T-helper 1 cell treated with Interleukin-12 subunit alpha and Interleukin-12 subunit beta and Interleukin-4 antibody, amounts not matched to agents 30 μg/mL and 1 μg/mL, for 36 hours (primary cell): ENCODE measurements around the gene ELOVL5.
A peak's percentile ranks its signal among the peaks of the same experiment; 100 is the strongest.

Experiments used
- H3K27ac Mint-ChIP-seq: one replicate; pipeline ENCODE4 v1.8.0; 2021; ENCODE audit warnings: mild to moderate bottlenecking, mixed read lengths
- H3K27me3 Mint-ChIP-seq: one replicate; pipeline ENCODE4 v1.8.0; 2021; ENCODE audit warnings: low read depth, mixed read lengths
- H3K36me3 Mint-ChIP-seq: one replicate; pipeline ENCODE4 v1.8.0; 2021; ENCODE audit warnings: low read depth, mixed read lengths
- H3K4me1 Mint-ChIP-seq: one replicate; pipeline ENCODE4 v1.8.0; 2021; ENCODE audit warnings: low read depth, mixed read lengths
- H3K4me3 Mint-ChIP-seq: one replicate; pipeline ENCODE4 v1.8.0; 2021; ENCODE audit warnings: mild to moderate bottlenecking, moderate library complexity, mixed read lengths
- H3K9me3 Mint-ChIP-seq: one replicate; pipeline ENCODE4 v1.8.0; 2021; ENCODE audit warnings: mixed read lengths

The ELOVL5 gene

GRCh38 chr6:53295176-53295575 lies 53.6 kb downstream of the ELOVL5 start:
- Mint-ChIP-seq H3K27me3 (no peaks in the 10 kb centered on the region), H3K4me3 (no peak overlapping the region), H3K4me1 (peaks cover 43% of the 10 kb centered on the region), H3K36me3 (peaks cover 16% of the 10 kb centered on the region), H3K9me3 (no peaks in the 10 kb centered on the region), H3K27ac (no peak overlapping the region)

- no peaks in the 10 kb centered on the region for H3K27me3 Mint-ChIP-seq
- H3K9me3 Mint-ChIP-seq: no peaks in the 10 kb centered on the region
- H3K27ac Mint-ChIP-seq: no peak overlapping the region
- peaks cover 19% of the 10 kb centered on the region for H3K36me3 Mint-ChIP-seq
- H3K4me3 Mint-ChIP-seq: no peak overlapping the region
- peaks cover 40% of the 10 kb centered on the region for H3K4me1 Mint-ChIP-seq
Observed at GRCh38 chr6:53294611-53295010, 54.1 kb downstream of the ELOVL5 start.

DNA sequence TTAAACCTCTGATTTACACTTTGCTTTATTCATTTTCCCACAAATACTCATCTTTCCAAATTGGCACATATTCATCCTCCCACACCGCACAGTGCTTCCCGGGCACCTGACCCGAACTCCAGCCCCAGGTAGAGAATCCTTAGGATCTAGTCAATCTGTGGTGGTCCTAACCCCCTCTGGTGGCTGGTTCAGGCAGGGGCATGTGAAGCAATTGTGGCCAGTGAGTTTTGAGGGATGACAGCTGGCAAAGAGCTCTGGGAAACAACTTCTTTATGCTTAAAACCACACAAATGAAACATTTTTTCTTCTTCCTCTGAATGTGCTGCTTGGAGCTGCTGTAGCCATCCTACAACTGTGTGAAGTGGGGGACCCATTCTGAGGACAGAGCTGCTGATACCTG lies 54.7 kb downstream of the ELOVL5 start:
- no peak overlapping the region for H3K27ac Mint-ChIP-seq
- peaks cover 19% of the 10 kb centered on the region for H3K36me3 Mint-ChIP-seq
- no peaks in the 10 kb centered on the region for H3K27me3 Mint-ChIP-seq
- no peak overlapping the region for H3K4me3 Mint-ChIP-seq
- H3K4me1 Mint-ChIP-seq: peaks cover 38% of the 10 kb centered on the region
- H3K9me3 Mint-ChIP-seq: no peaks in the 10 kb centered on the region

DNA sequence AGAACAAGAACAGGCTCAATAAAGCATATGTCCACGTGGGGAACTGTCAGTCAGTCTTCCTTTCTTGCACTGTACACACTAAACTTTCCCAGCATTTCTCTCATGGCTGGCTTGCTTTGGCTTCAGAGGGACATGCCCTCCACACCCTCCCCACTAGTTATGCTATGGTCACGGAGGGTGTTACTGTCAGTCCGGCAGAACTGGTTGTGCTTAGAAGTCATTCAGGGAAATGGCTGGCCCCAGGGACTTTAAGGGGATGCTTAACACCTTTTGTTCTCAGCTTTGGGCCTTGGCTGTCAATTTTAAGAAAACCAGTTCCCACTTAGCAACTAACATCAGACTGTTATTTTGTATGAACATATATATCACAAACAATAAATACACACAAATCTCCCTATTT lies 55.1 kb downstream of the ELOVL5 start:
- Mint-ChIP-seq H3K27me3 (no peaks in the 10 kb centered on the region), H3K4me1 (peaks cover 36% of the 10 kb centered on the region), H3K4me3 (no peak overlapping the region), H3K9me3 (no peaks in the 10 kb centered on the region), H3K27ac (peak overlapping the region; percentile 4), H3K36me3 (peaks cover 19% of the 10 kb centered on the region)

- Mint-ChIP-seq H3K27me3 (no peaks in the 10 kb centered on the region), H3K4me1 (peaks cover 24% of the 10 kb centered on the region), H3K36me3 (peaks cover 33% of the 10 kb centered on the region), H3K9me3 (no peaks in the 10 kb centered on the region), H3K27ac (peak overlapping the region; percentile 33), H3K4me3 (no peak overlapping the region)
Observed at GRCh38 chr6:53290537-53291510, 57.9 kb downstream of the ELOVL5 start.

DNA sequence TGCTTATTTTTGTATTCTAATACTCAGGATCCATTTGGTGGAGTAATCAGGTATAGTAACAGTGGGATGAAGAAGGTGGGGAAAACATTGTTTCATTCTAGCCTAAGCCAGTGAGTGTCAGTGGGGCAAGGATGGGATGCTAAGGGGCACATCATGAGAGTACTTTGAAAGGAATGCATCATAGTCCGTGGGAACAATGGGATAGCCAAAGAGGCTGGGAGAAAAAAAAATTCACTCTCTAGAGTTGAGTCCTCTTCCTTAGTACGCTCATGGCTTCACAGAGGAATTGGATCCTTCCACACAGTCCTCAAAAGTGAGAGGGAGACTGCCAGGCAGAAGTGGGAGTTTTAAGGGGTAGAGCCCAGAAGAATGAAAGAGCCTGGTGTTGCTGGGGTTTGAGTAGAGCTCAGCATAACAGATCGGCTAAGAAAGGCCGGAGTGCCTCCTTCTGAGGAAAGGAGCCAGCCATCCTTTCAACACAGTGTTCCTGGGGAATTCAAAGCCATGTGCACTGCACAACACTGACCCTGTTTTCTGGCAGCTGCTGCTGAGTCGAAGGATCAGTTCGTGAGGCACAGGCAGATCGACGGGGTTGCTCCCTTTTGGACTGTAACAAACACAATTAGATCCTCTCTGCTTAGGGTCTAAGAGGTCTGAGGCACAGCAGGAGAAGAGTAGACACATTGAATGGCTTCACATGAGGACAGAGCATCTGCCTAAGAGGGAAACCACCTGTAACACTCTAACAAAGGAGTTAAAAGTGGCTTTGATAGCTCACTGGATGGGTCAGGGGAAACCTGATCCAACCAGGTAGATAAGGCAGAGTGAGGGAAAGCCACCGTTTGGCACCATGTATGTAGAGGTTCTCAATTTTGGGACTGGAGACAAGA lies 61.2 kb downstream of the ELOVL5 start:
- H3K27ac Mint-ChIP-seq: no peak overlapping the region
- H3K4me1 Mint-ChIP-seq: peaks cover 27% of the 10 kb centered on the region
- no peak overlapping the region for H3K4me3 Mint-ChIP-seq
- H3K9me3 Mint-ChIP-seq: no peaks in the 10 kb centered on the region
- peaks cover 37% of the 10 kb centered on the region for H3K36me3 Mint-ChIP-seq
- no peaks in the 10 kb centered on the region for H3K27me3 Mint-ChIP-seq

DNA sequence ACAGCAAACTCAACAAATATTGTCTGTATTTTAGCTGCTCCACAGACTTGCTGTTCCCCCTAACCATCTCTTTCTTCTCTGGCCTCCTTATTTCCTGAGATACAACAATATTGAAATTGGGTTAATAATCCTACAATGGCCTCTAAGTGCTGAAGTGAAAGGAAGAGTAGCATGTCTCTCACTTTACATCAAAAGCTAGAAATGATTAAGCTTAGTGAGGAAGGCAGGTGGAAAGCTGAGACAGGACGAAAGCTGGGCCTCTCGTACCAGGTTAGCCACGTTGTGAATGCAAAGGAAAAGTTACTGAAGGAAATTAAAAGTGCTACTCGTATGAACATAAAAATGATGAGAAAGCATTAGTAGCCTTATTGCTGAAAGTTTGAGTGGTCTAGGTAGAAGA lies 63.8 kb downstream of the ELOVL5 start:
- Mint-ChIP-seq H3K27ac (peak overlapping the region; percentile 0), H3K4me3 (no peak overlapping the region), H3K36me3 (peaks cover 34% of the 10 kb centered on the region), H3K9me3 (no peaks in the 10 kb centered on the region), H3K27me3 (no peaks in the 10 kb centered on the region), H3K4me1 (peaks cover 25% of the 10 kb centered on the region)

GRCh38 chr6:53282741-53283140 lies 66.0 kb downstream of the ELOVL5 start:
- H3K4me1 Mint-ChIP-seq: peaks cover 23% of the 10 kb centered on the region
- no peaks in the 10 kb centered on the region for H3K27me3 Mint-ChIP-seq
- no peaks in the 10 kb centered on the region for H3K9me3 Mint-ChIP-seq
- H3K4me3 Mint-ChIP-seq: no peak overlapping the region
- H3K36me3 Mint-ChIP-seq: peaks cover 33% of the 10 kb centered on the region
- H3K27ac Mint-ChIP-seq: no peak overlapping the region

DNA sequence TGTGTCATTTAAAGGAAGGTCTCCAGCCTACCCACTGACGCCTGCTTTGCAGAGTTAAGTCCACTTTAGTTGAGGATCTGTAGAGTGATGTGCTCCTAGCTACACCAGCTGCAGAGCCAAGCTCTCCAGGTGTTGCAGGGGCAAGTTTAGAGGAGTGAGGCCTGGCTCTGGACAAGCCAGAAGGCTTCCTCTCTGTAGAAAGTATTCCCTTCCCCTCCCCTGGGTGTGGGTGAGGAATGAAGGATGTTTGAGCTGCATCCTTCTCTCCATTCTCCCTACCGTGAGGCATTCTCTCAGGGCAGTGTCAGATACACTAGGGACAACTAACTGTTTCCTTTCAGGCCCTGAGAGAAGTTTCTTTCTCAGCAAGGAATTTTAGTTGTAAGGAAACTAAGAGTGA lies 66.5 kb downstream of the ELOVL5 start:
- Mint-ChIP-seq H3K4me3 (no peak overlapping the region), H3K36me3 (peaks cover 30% of the 10 kb centered on the region), H3K27ac (peak overlapping the region; percentile 6), H3K27me3 (no peaks in the 10 kb centered on the region), H3K9me3 (no peaks in the 10 kb centered on the region), H3K4me1 (peaks cover 24% of the 10 kb centered on the region)

- H3K4me1 Mint-ChIP-seq: peaks cover 24% of the 10 kb centered on the region
- no peaks in the 10 kb centered on the region for H3K9me3 Mint-ChIP-seq
- no peaks in the 10 kb centered on the region for H3K27me3 Mint-ChIP-seq
- H3K4me3 Mint-ChIP-seq: no peak overlapping the region
- peaks cover 29% of the 10 kb centered on the region for H3K36me3 Mint-ChIP-seq
- H3K27ac Mint-ChIP-seq: no peak overlapping the region
Observed at GRCh38 chr6:53281518-53282215, 67.1 kb downstream of the ELOVL5 start.

DNA sequence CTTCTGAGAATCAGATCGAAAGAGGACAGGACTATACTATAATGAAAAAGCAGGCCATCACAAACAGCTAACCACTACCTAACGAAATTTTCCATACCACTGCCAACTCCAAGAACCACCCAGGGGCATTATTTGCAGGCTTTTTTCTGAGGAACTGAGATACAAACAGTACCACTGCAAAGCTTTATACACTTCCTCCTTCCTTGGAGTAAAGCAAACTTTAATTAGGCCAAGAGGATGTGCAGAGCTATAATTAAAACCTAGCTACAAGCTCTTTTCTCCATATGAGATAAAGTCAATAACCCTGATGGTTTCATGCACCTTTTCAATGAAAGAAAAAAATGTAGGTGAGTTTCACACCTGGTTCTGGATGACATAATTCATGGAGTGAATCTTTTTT lies 68.5 kb downstream of the ELOVL5 start:
- Mint-ChIP-seq H3K4me3 (no peak overlapping the region), H3K4me1 (peaks cover 24% of the 10 kb centered on the region)

GRCh38 chr6:53279293-53279692 lies 69.5 kb downstream of the ELOVL5 start:
- H3K27me3 Mint-ChIP-seq: no peaks in the 10 kb centered on the region
- peak overlapping the region; percentile 12 for H3K27ac Mint-ChIP-seq
- no peaks in the 10 kb centered on the region for H3K9me3 Mint-ChIP-seq
- peaks cover 18% of the 10 kb centered on the region for H3K4me1 Mint-ChIP-seq
- H3K36me3 Mint-ChIP-seq: peaks cover 36% of the 10 kb centered on the region
- no peak overlapping the region for H3K4me3 Mint-ChIP-seq

More for the DNA sequence above, 68.5 kb downstream of the ELOVL5 start:
- H3K27me3 Mint-ChIP-seq: no peaks in the 10 kb centered on the region
- no peak overlapping the region for H3K27ac Mint-ChIP-seq
- H3K9me3 Mint-ChIP-seq: no peaks in the 10 kb centered on the region
- peaks cover 32% of the 10 kb centered on the region for H3K36me3 Mint-ChIP-seq

GRCh38 chr6:53273370-53273769 lies 75.4 kb downstream of the ELOVL5 start:
- Mint-ChIP-seq H3K4me1 (peaks cover 7% of the 10 kb centered on the region), H3K4me3 (no peak overlapping the region), H3K27me3 (no peaks in the 10 kb centered on the region), H3K36me3 (peaks cover 47% of the 10 kb centered on the region), H3K9me3 (no peaks in the 10 kb centered on the region), H3K27ac (no peak overlapping the region)

- Mint-ChIP-seq H3K27me3 (no peaks in the 10 kb centered on the region), H3K27ac (no peak overlapping the region), H3K4me1 (peaks cover 5% of the 10 kb centered on the region), H3K9me3 (no peaks in the 10 kb centered on the region), H3K4me3 (no peak overlapping the region), H3K36me3 (peaks cover 51% of the 10 kb centered on the region)
Observed at GRCh38 chr6:53269827-53270226, 78.9 kb downstream of the ELOVL5 start.
